DOHH2 (cell line): ENCODE data around the gene GCKR.

Experiments used
- CTCF ChIP-seq: fragments of 200-600 bp; sonication (generic); IDR thresholded peaks from one replicate; pipeline ENCODE4 v1.5.1; 2014; ENCODE audit warnings: antibody characterized with exemption, mild to moderate bottlenecking, low read depth, low read length; ENCODE audit not compliant: poor library complexity, severe bottlenecking
- EZH2phosphoT487 ChIP-seq: fragments of 200-600 bp; sonication (generic); IDR thresholded peaks from 2 replicates; pipeline ENCODE4 v1.6.1; 2017; ENCODE audit warnings: borderline replicate concordance, mild to moderate bottlenecking, antibody characterized with exemption, low read length, moderate library complexity, mixed read lengths

- no peak for TF ChIP-seq CTCF
- no peak for TF ChIP-seq EZH2phosphoT487
Observed at GRCh38 chr2:27522400-27522945, 25.8 kb downstream of the GCKR start.
